SH-SY5Y (cell line): ENCODE results near the gene PRKD1.

Experiments
- GATA2 ChIP-seq: IDR thresholded peaks from 2 replicates; pipeline ENCODE4 v1.6.1; 2011; ENCODE audit warnings: mild to moderate bottlenecking, low read depth, low read length
- GATA3 ChIP-seq: IDR thresholded peaks from 2 replicates; pipeline ENCODE4 v1.6.1; 2011; ENCODE audit warnings: low read depth, mild to moderate bottlenecking, low read length, moderate library complexity

Gene PRKD1

DNA sequence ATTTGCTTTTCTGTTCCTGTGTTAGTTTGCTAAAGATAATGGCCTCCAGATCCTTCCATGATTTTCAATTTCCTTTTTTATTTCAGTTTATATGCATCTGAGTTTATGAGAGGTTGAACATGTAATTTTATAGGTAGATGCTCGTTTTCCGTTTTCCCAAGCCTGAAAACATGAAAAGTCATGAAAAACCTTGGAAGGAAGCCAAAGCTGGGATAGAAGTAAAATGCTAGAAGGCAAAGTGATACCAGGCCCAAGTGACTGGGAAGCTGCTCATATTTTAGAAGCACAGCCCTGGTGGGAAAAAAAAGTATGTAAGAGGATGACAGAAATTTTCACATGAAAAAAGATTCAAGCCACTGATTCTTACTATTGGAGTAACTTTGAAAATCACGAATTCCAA lies 290.8 kb downstream of the PRKD1 start:
- TF ChIP-seq GATA2: no peak
- TF ChIP-seq GATA3: no peak

DNA sequence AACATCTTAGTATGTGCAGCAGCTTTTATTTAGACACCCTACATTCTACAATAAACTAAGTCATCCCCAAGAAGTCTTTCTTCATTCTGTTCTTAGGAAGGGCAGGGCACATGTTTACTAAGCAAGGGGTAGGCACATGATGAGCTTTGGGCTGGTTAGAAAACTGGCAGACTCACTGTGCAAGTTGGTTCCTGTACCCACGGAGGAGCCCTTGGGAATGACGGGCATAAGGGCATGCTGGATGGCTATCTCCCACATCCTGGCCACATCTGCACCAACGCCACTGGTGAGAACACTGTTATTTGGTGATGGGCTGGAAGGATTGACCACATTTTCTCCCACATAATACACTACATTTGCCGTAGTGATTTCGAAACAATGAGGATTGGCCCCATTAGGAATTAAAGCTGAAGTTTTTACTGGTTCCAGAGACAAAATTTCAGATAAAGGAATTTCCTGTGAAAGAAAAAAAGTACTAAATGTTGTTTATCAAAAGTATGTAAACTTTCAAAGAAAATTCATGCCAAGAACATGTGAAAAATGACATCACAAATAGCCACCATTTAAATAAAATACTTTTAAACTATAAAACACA lies 297.0 kb downstream of the PRKD1 start:
- TF ChIP-seq GATA2 (no peak), GATA3 (no peak)

DNA sequence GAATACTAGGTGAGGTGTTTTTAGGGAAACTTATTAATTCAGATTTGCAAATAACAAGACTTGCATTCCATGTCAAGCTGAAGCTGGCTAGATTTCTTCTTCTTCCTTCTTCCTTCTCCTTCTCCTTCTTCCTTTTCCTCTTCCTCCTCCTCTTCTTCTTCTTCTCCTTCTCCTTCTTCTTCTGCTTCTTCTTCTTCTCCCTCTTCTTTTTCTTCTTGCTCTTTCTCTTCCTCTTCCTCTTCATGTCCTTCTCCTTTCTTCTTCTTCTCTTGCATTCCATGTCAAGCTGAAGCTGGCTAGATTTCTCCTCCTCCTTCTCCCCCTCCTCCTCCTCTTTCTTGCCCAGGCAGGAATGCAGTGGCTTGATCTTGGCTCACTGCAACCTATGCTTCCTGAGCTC lies 297.8 kb downstream of the PRKD1 start:
- no peak for TF ChIP-seq GATA3
- no peak for TF ChIP-seq GATA2

DNA sequence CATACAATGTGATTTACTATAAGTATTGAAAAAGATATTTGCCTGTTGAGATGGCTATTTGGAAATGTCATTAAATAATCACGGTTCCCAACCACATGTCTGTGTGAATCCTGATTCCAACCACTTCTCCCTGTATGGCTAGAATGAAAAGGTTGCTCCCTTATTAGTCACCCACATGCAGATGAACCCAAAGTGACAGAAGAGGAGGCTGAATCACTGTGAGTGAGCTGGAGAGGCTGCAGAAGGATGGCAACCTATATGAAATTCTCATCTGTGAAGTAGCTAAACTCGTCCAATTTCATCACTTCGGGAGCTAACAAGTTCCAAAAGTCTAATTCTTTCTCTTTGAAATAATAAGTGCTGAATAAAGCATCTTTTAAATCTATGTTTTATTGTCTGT lies 300.5 kb downstream of the PRKD1 start:
- no peak for TF ChIP-seq GATA2
- TF ChIP-seq GATA3: no peak

DNA sequence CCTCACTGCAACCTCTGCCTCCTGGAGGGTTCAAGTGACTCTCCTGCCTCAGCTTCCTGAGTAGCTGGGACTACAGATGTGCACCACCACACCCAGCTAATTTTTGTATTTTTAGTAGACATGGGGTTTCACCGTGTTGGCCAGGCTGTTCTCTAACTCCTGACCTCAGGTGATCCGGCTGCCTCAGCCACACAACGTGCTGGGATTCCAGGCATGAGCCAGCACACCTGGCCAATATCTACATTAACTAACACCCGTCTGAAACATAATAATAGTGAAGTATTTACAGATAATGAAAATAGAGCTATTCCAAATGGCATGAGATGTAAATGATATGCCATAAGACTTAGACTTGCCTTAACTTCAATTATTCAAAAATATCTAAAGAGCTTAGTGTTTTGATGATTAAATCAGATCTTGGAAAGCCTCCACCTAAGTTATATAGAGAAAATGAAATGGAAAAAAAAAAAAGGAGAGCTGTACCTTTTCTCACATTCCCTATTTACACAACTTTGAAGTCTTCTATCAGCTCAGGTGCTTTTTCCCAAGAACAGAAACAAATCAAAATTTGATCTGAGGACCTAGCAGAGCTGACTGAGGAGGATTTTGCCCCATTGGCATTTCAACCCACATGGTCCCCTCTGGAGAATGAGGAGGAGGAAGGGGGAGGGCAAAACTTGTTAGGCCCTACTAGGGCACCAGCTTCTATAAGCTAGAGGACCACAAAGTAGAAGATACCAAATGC lies 309.2 kb downstream of the PRKD1 start:
- TF ChIP-seq GATA2 (no peak), GATA3 (no peak)

DNA sequence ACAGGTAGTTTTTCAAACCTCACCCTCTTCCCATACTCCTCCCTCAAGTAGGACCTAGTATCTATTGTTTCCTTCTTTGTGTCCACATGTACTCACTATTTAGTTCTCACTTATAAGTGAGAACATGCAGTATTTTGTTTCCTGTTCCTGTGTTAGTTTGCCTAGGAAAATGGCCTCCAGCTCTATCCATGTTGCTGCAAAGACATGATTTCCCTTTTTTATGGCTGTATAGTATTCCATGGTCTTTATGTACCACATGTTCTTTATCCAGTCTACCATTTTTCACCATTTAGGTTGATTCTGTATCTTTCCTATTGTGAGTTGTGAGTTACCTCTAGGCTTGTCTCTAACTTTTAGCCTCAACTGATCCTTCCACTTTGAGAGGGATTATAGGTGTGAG lies 310.7 kb downstream of the PRKD1 start:
- TF ChIP-seq GATA3 (no peak), GATA2 (no peak)

DNA sequence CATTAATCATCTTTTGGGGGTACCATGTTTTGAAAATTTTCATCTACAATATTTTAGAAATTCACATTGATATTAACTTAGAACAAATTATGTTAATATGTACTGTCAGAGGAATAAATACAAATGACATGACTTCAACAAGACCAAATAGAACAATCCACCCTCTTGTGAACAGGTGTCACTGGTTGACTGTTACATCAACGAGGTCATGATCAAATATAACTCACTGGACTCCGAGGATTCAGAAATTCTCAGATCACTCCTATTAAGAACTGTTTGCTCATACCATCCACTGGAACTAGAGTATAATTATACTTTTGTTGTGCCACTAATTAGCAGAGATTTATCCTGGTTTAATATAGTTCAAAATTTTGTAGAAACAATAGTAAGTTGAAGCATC lies 318.8 kb downstream of the PRKD1 start:
- TF ChIP-seq GATA2: no peak
- no peak for TF ChIP-seq GATA3

DNA sequence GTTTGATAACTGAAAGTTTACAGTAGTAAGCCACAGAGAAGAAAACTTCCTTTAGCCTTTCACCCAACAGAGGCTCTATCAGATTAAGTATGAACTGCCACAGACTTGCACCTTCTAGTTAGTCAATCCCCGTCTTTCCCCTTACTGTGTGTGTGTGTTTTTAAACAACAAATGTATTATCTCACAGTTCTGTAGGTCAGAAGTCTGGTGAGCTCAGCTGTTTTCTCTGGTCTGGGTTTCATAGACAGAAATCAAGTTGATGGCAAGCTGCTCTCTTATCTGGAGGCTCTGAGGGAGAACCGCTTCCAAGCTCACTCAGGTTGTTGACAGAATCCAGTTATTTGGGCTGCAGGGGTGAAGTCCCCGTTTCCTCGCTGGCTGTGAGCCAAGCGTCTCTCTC lies 320.5 kb downstream of the PRKD1 start:
- TF ChIP-seq GATA3 (no peak), GATA2 (no peak)

DNA sequence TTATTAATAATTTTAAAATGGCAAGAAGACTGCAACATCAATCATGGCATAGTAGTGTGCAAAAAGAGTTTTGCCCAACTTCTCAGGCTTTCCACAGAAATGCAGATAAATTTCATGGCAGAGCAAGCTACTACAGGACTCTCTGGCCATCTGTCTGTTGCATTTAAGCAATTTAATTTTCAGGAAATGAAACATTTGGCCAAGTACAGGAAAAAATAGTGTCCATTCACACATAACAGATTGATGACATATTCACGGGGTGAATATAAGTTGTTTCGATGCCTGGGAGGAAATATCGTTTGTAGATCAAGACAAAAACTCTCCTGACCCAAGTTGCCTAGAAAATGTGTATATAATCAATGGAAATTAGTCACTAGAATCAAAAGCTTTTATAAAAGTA lies 324.0 kb downstream of the PRKD1 start:
- no peak for TF ChIP-seq GATA3

DNA sequence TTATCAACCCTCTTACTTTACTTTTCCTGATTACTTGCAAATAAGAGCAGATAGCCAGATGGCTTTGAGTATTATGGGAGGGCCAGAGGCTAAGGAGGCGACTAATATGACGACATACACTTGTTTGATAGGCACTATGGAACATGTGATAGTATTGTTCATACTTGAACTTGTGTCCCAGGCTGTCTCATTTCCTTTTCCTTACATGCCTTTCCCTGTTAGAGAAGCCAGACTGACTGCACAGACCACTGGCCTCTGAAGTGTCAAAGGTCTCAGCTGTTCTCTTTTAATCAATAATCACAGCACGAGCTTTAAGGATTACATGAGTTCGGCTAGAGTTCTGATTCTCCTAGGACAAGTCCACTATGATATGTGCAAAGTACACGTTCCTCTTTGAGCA lies 326.0 kb downstream of the PRKD1 start:
- TF ChIP-seq GATA2: no peak
- TF ChIP-seq GATA3: no peak

DNA sequence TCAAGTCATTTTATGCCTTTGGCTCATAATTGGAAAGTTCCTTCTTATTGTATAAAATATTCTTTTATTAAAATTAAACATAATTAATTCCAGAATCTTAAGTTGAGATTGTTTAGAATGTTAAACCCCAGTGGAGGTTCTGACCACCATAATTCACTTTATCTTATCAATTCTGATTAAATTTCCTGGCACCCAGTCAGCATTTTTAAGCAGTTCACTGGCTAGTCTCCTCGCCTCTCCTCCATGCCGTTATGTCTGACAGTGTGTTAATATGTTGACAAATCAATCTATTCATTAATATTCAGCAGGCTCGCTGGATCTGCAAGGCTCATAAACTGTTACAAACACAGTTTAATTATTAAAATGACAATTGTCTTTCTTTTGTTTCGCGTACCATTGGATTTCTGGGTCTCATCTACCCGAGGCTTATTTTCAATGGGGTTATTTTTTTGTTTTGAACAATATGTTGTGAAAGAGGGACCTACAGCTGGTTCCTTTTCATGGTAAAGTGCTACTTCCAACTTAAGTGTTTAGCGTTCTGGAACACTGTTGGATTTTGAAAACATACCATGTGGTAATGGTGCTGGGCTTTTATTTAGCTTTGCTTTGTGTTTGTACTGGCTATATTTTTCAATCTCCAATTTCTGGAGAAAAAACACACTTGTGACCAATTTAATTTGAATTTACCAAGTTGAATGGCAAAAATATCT lies 339.7 kb downstream of the PRKD1 start:
- no peak for TF ChIP-seq GATA2
- TF ChIP-seq GATA3: no peak

DNA sequence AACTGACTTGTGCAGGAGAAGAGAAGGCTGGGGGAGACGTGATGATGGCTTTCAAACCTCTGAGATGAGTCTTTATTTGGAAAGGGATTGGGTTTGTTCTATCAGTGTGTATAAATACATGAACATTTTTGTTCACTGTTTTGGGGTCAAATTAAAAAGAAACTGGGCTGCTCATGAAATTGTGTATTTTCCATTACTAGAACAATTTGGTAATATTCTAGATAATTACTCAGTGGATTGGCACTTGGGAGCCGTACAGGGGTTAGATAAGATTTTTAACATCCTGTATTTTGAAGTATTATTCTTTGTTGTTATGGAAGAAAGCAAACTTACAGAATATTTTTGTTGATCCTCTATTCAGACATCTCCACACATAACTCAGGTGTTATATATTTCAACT lies 340.6 kb downstream of the PRKD1 start:
- TF ChIP-seq GATA2: no peak
- no peak for TF ChIP-seq GATA3

DNA sequence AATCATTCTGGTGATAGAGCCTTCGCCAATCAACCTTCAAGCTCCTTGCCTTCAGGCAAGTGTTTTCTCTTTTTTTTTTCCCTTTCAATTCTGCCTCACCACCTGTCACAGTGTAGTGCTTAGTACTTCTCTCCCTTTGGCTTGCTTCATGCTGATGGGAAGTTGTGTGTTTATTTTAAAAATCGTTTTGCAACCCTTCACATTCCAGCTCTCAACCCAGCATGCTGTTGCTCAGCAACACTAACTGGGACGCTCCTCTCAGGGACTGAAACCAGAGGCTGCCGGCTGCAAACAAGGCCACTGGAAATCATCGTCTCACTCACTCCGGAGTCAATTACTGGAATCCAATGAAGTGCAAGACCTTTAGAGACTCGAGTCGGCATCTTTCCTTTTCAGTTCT lies 342.7 kb downstream of the PRKD1 start:
- TF ChIP-seq GATA2 (no peak), GATA3 (no peak)

DNA sequence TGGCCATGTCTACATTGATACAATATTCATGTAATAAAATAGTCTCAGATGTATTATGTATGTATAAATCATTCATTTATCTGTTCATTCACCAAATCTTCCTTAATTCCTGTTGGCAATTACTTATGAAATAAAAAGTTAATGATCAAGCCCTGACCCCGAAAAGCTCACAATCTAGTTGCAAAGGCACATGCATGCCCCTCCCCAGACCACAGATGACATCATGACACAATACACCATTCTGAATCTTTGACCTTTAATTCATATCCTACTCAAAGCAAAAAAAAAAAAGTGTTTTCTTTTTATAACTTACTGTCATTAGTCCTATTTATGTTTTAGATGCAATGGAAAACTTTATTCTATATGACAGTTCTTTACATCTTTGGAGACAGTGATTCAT lies 346.9 kb downstream of the PRKD1 start:
- no peak for TF ChIP-seq GATA2

DNA sequence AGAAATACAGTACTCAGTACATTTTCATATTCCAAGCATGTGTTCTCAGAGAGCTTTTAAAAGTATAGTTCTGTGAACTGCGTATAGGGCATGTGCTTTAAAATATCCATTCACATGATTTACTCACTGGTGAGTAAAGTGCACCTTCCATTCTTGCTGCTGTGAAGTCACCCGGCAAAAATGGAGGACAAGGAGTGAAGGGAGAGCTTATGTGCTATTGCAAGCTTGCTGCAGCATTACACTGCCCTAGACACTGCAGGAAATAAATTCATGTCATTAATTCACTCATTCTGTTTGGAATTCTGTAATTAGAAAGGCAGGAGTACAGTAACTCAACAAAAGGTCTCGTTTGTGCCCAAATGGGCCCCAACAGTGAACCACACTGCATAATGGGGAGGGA lies 347.8 kb downstream of the PRKD1 start:
- no peak for TF ChIP-seq GATA3
- no peak for TF ChIP-seq GATA2
